NCI-H2107 (cell line): ENCODE data around the gene MTOR.
A peak's percentile ranks its signal among the peaks of the same experiment; 100 is the strongest.
"Not testable (repeated sequence)": the region's sequence is repeated elsewhere in the genome, so short reads cannot be mapped to it uniquely, and the experiment has no call there.

Experiments used
- DNase-seq: peaks from one replicate; lab custom pipeline; 2025; lab: John Stamatoyannopoulos, UW

MTOR gene

DNA sequence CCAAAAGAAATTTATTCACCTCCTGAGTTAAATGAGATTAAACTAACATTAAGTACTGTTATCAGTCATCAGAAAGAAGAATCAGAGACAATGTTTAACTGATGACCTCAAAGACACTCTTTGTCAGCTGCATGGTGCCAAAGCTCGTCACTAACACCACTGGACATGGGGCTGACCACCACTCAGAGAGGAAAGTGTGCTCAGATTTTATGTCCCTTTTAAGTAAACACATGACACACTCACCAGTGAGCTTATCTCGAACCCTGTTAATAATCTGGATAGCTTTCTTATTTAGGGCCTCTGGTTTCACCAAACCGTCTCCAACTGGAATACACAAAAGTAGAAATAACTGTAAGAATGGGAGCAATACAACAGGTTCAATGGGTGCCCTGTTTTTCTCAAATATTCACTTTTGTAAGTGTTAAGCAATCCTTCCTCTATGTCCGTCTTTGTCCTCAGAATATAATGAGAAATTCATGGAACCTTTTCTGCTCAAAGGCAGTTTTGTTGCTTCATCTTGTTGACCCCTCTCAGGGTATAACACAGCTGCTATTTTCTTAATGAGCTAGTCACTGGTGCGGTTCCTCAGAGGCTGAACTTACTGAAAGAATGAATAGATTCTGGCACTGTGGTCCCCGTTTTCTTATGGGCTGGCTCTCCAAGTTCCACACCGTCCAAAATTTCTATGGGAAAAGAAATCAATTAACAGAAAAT, 153.1 kb downstream of the MTOR start:
- DNase-seq, result no peak

DNA sequence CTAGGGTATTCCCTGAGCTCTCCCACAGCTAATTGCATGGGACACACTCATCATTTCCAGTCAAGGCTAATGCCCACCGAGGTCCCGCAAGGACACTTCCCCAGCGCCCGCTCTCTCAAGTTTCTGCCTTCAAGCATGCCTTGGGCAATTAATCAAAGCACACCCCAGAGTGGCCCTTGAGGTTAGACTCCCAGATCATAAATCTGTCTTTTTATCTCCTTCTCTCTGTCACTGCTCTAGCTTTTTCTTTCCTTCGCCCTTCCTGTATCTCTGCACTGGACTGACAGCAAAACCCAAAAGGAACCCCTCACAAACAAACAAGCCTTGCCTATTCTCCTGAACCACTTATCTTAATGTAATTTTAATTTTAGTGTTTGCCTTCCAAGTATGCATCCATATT, 154.8 kb downstream of the MTOR start:
- no peak for DNase-seq

DNA sequence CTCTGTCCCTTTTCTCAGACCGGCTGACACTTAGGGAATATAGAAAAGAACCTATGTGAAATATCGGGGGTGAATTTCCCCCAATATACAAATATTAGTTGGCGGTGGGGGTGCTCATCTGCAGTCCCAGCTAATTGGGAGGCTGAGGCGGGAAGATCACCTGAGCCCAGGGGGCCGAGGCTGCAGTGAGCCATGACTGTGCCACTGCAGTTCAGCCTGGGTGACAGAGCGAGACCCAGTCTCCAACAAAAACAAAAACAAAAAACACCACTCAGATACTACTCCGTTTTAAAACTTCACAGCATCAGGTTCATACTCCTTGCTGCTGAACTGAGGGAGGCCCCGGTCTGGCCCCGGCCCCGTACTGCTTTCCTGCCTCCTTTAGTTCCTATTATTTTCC, 156.8 kb downstream of the MTOR start:
- DNase-seq, result no peak

DNA sequence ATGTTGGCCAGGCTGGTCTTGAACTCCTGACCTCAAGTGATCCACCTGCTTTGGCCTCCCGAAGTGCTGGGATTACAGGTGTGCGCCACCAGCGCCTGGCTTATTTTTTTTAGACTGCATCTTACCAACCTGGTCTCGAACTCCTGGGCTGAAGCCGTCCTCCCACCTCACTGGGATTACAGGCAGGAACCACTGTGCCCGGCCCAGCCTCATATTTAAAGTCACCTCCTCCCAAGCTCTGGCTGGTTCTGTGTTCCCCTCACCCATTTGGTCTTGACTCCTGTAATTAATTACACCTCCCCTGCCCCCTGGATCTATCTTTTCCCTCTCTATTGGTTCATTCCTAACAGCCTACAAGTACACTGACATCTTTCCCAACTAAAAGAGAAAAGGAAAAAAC, 161.0 kb downstream of the MTOR start:
- no peak for DNase-seq

DNA sequence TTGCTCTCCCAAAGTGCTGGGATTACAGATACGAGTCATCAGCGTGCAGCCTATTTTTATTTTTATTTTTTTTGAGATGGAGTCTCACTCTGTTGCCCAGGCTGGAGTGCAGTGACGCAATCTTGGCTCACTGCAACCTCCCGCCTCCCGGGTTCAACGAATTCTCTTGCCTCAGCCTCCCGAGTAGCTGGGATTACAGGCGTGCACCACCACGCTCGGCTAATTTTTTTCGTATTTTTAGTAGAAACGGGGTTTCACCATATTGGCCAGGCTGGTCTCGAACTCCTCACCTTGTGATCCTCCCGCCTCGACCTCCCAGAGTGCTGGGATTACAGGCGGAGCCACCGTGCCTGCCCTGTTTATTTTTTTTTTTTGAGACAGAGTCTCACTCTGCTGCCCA, 161.5 kb downstream of the MTOR start:
- not testable (repeated sequence) for DNase-seq

DNA sequence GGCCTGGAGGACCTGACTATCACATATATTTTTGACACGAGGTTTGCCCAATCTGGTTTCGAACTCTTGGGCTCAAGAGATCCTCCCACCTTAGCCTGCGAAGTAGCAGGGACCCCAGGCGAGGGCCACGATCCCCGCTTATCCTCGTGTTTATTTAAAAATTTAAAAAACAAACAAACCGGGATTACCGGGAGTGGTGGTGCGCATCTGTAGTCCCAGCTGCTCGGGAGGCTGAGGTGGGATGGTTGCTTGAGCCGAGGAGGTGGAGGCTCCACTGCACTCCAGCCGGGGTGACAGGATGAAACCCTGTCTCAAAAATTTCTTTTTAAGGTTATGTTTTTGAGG, 162.2 kb downstream of the MTOR start:
- no peak for DNase-seq

DNA sequence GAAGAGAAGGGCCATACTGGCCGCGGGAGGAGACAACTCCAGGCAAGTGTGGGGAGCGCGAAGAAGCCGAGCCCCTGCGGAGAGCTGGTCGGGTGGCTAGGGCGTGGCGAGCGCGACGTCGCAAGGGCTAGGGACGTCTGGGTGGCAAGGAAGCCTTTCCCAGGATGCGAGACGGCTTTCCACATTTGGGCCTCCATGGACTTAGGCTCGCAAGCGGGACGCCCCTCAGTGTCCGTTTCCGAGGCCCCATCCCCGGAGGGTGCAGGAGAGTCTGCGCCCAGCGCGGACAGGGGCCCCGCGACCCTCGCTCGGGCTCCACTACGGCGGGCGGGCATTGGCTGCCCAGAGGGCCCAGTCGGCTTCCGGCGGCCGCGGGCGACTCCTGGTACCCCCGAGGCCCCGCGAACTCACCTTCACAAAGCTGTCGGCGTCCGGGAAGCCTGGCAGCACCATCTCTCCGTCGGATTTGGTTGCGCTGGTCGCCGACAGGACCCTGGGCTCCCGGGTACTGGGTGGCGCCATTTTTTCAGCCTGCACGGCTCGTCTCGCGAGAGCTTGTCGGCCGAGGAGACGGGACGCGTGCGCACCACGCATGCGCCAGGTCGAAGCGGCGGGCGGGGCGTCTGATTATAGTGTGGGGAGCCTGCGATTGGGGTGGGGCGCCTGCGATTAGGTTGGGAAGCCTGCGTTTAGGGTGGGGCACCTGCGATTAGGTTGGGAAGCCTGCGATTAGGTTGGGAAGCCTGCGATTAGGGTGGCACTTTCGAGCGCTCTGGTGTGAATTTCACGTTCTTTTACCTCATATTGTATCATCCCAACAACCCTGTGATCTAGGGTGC, 162.8 kb downstream of the MTOR start, which contains the start of gene EXOSC10:
EXOSC10 (minus strand) TSS at position 560 of the 839 bp plus-strand sequence; CDS start at position 522, 38 bp downstream.
- DNase-seq, result peak; percentile 83

DNA sequence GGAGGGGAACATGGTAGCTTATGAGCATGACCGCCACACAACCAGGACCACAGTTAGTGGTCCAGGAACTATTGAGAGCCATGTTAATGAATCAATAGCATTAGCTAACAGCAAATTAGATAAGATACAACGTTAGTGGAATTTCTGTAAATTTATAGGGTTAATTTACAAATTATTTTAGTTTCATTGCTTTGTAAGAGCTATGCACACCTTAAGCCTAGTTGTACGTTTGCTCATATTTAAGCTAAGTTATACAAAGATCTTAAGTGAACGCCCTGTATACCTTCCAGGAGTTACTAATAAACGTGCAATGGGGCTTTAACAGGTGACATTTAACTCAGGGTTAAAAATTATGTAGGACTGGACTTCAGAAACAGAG, 163.4 kb downstream of the MTOR start:
- DNase-seq, result no peak

DNA sequence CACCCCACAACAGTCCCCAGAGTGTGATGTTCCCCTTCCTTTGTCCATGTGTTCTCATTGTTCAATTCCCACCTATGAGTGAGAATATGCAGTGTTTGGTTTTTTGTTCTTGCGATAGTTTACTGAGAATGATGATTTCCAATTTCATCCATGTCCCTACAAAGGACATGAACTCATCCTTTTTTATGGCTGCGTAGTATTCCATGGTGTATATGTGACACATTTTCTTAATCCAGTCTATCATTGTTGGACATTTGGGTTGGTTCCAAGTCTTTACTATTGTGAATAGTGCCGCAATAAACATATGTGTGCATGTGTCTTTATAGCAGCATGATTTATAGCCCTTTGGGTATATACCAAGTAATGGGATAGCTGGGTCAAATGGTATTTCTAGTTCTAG, 178.6 kb downstream of the MTOR start:
- DNase-seq, result not testable (repeated sequence)

DNA sequence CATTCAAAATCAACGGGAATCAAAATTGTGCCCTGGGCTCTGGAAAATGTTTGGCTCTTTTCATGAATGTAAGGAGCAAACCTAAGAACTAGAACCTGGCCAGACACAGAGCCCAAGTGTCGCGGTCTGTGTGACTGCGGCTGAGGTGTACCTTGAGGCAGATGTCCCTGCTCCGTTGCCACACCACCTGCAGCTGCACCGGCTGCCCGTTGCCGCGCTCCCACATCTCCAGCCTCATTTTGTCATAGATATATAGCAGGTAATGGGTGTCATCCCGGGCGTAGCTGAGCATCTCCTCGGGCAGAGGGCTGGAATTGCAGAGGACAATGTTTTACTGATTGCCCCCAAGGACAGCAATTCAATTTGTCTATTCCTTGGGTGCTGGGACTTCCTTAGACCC, 181.4 kb downstream of the MTOR start:
- DNase-seq, result no peak

DNA sequence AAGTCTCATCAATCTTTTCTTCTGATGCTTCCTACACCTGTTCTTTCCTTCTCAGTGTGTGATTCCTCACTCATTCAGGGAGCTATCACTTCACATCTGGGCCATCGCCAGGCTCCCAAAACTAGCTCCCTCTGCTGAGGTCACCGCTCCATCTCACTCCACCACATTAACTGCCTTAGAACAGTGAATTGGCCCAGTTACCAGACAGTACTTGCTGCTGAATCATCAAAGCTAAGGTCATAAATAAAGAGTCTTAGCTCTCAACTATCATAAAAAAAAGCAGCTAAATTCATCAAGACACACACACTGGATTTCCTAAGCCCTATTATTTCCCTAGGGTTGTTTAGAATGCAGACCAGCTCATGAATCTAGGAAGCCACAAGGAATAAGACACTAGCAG, 183.7 kb downstream of the MTOR start:
- no peak for DNase-seq

DNA sequence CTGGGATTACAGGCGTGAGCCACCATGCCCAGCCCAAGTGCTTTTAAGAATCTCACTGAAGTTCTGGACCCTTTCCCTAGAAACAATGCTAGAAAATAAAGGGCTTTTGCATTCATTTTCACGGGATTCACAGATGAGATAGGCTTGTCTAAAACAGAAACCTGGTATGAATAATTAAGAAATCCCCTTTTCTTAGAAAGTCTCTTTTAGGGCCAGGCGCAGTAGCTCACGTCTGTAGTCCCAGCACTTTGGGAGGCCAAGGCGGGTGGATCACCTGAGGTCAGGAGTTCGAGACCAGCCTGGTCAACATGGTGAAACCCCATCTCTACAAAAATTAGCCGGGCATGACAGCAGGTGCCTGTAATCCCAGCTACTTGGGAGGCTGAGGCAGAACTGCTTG, 189.0 kb downstream of the MTOR start:
- not testable (repeated sequence) for DNase-seq

DNA sequence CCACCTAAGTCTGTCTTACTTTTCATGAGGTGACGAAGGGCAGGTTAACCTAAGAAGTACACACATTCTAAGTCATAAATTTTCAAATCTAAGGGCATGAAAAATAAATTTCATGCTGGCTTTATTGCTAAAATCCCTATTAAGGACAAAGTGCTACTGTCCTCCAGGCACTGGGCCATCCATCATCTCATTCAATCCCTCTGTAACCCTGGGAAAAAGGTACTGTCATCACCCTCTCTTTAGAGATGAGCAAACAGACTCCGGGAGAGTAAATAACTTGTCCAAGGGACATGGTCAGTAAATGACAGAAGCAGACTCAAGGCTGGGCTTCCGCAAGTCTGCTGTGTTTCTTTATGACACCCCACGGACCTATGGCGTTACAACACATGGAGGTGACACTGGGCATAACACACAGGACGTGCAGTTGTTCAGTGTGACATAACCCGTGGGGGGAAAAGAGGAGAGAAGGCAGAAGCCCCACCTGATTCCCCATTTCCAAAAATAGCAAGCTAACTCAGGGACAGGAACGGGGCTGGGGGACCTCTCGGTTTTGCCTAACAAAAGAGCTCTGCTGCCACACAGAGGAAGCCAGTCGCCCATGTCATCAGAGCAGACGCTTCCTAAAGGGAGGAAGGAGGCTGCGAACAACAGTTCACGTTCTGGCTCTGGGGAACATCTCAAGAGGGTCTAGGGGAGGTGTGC, 190.0 kb downstream of the MTOR start:
- DNase-seq, result no peak

DNA sequence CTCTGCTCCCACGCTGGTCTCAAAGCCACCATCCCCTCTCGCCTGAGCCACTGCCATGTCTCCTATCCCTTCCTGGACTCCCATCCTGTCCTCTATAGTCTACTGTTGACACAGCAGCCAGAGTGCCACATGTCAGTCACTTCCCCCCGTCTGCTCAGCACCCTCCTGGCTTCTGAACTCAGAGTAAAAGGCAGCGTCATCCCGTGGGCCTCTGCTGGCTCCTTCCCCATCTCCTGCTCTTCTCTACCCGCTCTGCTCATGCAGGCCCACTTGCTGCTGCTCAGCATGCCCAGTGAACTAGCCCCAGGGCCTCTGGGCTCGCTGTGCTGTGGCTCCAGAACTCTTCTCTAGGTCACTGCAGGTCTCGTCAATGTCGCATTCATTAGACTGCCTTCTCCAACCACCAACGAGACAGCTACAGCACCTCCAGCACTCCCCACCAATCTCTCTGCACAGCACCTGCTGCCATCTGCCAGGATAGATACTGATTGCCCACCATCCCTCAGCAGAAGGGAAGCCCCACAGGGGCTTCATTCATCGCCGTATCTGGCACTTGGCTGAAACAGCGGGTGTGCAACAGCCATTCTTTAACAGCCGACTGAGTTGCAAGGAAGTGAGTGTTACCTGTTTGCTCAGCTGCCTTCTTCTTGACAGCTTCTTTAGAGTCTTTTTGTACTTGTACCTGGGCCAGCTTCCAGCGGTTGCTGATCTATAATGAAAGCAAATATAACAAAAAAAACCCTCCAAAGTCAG, 190.7 kb downstream of the MTOR start:
- peak; percentile 47 for DNase-seq

DNA sequence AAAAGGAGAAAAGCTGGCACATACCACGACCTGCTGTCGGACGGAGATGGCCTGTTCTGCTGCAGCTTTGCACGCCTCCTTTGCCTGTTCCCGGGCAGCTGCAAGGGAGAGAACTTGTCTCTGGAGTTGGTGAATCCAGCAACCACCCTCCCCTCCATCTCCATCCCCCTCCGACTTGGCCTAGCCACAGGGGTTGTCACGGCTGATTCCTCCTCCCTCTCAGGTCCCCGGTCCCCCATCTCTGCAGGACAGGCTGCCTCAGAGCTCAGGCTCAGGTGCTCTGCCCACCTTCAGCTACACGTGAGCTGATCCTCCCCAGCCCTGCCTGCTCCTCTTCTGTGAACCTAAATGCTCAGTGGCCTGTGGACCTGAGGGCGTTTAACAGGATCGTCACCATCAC, 191.5 kb downstream of the MTOR start:
- no peak for DNase-seq

DNA sequence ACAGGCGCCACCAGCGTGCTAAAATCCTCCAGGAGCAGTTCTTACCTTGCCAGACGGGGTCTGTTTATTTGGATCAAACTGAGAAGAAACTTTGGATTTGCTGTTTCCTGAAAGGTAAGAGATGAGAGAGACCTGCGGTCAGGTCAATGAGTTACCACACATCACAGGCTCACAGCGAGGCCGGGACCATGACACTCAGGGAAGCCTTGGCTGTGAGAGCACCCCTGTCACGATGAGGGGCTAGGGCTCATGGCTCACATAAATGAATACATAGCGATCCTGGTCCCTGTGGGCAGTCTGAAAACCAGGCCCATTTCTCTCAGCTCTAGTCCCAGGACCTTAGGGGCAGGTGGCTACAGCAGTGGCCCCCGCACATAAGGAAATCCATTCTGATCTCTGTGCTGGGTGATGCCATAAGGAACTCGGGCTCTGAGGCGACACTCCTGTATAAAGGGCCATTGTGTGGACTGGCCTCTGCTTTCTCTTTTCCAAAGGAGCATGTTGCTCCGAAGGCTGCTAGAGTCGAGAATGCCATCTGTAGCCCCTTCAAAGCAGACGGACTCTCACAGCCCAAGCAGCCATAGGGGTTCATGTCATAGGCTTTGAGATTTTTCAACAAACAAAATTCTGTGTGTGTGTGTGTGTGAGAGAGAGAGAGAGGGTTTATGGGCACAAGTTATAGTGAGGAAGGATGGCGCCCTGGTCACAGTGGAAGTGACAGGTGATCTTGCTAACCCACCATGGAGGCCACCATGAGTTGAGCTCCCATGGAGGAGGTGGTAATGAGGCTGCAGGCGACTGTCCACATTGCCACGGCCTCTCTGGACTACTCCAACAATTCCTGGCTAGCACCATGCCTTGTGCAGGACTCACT, 193.5 kb downstream of the MTOR start:
- DNase-seq, result no peak

DNA sequence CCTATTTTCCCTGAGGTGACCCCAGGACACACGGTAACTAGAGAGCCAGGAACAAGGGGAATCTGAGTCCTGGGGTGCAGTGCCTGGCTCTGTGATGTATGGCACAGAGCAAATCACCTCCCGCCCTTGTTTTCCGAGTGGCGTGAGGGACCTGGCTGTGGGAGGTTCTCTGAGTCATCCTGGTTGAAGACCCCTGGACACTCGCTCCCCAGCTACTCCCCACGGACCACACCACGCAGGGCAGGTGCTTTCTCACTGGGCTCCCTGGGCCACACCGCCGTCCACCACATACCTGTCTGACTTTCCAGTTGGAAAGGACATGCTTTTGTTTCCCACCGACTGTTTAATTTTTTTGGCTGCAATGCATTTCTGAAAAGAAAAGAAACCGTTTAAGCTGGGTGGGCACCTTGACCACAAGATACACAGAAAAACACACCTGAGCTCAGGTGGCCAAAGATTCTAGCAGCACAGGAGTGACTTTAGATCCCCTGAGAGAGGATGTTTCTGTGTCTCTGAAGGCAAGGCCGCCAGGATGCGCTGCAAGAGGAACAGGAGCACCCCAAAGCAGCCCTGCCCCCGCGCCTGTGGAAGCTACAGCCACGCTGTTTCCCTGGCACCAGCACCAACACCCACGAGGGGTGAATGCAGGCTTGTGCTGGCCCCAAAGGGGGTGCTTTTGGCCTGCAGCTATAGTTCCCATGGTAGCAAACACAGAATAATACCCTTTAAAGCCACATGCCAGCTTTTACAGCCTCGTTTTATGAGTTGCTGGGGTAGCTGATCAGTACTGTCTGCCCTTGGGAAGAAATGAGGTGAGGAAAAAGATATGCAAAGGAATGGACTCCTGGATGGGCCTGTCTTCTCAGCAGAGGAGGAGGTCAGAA, 194.4 kb downstream of the MTOR start:
- no peak for DNase-seq

DNA sequence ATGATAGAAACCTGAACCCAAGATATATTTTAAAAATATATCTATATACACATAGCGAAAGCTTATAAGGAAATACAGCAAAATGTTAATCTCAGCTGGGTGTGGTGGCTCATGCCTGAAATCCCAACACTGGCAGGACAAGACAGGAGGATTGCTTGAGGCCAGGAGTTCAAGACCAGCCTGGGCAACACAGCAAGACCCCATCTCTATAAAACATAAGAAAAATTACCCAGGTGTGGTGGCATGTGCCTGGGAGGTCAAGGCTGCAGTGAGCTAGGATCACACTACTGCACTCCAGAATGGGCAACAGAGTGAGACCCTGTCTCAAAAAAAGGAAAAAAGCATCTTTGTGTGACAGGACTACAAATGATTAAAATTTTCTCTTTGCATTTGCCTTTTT, 196.6 kb downstream of the MTOR start:
- DNase-seq, result no peak

DNA sequence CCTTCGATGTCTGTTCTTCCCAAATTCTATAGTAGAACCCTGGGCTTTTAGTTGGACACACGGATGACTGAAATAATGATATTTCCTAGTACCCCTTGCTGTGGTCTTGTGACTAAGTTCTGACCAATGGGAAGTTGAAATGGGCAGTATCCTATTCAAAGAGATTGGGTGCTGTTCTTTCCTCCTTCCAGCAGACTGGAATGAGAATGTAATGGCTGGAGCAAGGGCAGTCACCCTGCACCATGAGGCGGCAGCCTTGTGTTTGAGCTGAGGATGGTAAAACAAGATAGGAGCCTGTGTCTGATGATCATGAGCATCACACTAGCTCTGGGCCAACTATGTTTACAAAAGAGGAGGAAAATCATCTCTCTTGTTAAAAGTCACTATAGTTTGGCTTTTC, 197.4 kb downstream of the MTOR start:
- DNase-seq, result no peak

DNA sequence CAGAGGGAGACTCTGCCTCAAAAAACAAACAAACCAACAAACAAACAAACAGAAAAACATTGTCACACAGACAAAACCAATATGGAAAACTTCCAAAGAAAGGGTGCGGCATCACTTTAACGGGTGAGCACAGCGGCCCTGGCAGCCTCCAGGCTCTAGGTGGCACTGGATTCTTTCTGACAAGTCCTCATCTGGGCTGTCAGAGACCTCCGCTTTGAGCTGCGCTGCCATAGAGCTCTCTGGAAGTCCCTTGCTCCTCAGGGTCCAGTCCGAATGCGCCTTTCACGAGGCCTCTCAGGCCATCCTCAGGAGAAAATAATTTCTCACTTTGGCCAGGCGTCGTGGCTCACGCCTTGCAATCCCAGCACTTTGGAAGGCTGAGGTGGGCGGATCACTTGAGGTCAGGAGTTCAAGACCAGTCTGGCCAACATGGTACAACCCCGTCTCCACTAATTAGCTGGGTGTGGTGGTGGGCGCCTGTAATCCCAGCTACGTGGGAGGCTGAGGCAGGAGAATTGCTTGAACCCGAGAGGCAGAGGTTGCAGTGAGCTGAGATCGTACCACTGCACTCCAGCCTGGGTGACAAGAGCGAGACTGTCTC, 198.3 kb downstream of the MTOR start:
- DNase-seq, result not testable (repeated sequence)
